K562 (cell line): Measurements from ENCODE around the gene PTGER3. TPM values are rescaled to one million over a fixed set of nuclear protein-coding genes. Genes with fewer than 3 reads are reported as not detected.

Experiments used
- ATAC-seq: fragments of 200-7000 bp; cut with Tn5 transposase; 3 replicates; pipeline ENCODE4 v1.9.1; 2020; ENCODE audit warnings: moderate library complexity
- BruUV-seq: library from RNA; stranded (reverse); fragments of 400-500 nt; replicated peaks from 2 replicates; lab custom pipeline; 2021; lab: Mats Ljungman, UMichigan
- CTCF ChIA-PET: fragments of 300-600 bp; formaldehyde crosslinking; extraction: SDS; loops from one replicate; lab custom pipeline; 2021; ENCODE audit warnings: low intra/inter-chr PET ratio; lab: Yijun Ruan, JAX
- POLR2A ChIA-PET: fragments of 300-600, 350-650 bp; sonication (Branson Sonifier 250); formaldehyde crosslinking; extraction: SDS; loops from one replicate; lab custom pipeline; 2021; ENCODE audit warnings: antibody characterized with exemption, inconsistent platforms; lab: Yijun Ruan, JAX
- DNase-seq, 4 experiments: peaks; one replicate each; pipeline versions ENCODE4 v3.0.0 to v3.0.0-alpha.2; 2011 to 2018; ENCODE audit warnings: low spot score in 3 of 4, mixed read lengths in 3 of 4; ENCODE audit errors: extremely low read depth in 1 of 4
- FAIRE-seq: peaks from 2 replicates; lab custom pipeline; 2011; peaks lifted over from hg19 to GRCh38; lab: Jason Lieb, UNC
- H2AFZ ChIP-seq: 2 replicates; pipeline ENCODE4 v1.6.0; 2011; ENCODE audit warnings: low read depth, low read length, control low read depth, inconsistent platforms
- H3K27ac ChIP-seq: fragments of 200-600 bp; 3 replicates; pipeline ENCODE4 v1.8.0; 2011; ENCODE audit warnings: low read depth, mild to moderate bottlenecking, control low read depth, inconsistent platforms, low read length, moderate library complexity, mixed read lengths; ENCODE audit errors: extremely low read depth
- H3K27me3 ChIP-seq, 2 experiments: fragments of 300-600 bp in 1 of 2; 2 replicates in 1 of 2; 3 replicates in 1 of 2; pipeline versions ENCODE4 v1.6.0 to v1.8.0; 2011; ENCODE audit warnings: inconsistent platforms in 2 of 2, low read length in 2 of 2, mild to moderate bottlenecking in 1 of 2, mixed read lengths in 1 of 2, moderate library complexity in 1 of 2; ENCODE audit not compliant: control insufficient read depth in 2 of 2, insufficient read depth in 2 of 2
- H3K36me3 ChIP-seq: fragments of 300-600 bp; 3 replicates; pipeline ENCODE4 v1.8.0; 2011; ENCODE audit warnings: mild to moderate bottlenecking, low read length, inconsistent platforms; ENCODE audit not compliant: control insufficient read depth, insufficient read depth
- H3K4me1 ChIP-seq, 2 experiments: fragments of 200-600 bp in 1 of 2; replicated peaks in 1 of 2; 2 replicates in 1 of 2; 3 replicates in 1 of 2; pipeline versions ENCODE4 v1.5.1 to v1.8.0; 2011; ENCODE audit warnings: inconsistent platforms in 2 of 2, low read length in 2 of 2, mild to moderate bottlenecking in 1 of 2, mixed read lengths in 1 of 2, moderate library complexity in 1 of 2; ENCODE audit not compliant: control insufficient read depth in 2 of 2, insufficient read depth in 2 of 2
- H3K4me2 ChIP-seq: 2 replicates; pipeline ENCODE4 v1.6.1; 2011; ENCODE audit warnings: low read length, control low read depth, inconsistent platforms, mixed read lengths; ENCODE audit not compliant: insufficient read depth
- H3K4me3 ChIP-seq: fragments of 200-600 bp; sonication (generic), shearing (Covaris generic); 2 replicates; pipeline ENCODE4 v1.5.1; 2016; ENCODE audit warnings: control low read depth, inconsistent platforms
- H3K79me2 ChIP-seq: fragments of 200-600 bp; 3 replicates; pipeline ENCODE4 v1.8.0; 2011; ENCODE audit warnings: low read length, inconsistent platforms; ENCODE audit not compliant: control insufficient read depth, insufficient read depth
- H3K9ac ChIP-seq, 2 experiments: 2 replicates each; pipeline versions ENCODE4 v1.6.0 to v1.6.1; 2011; ENCODE audit warnings: low read depth in 2 of 2, low read length in 2 of 2, control low read depth in 1 of 2, inconsistent platforms in 1 of 2, mild to moderate bottlenecking in 1 of 2, mixed read lengths in 1 of 2; ENCODE audit not compliant: insufficient read depth in 1 of 2
- H3K9me1 ChIP-seq: one replicate; pipeline ENCODE4 v1.6.0; 2011; ENCODE audit warnings: inconsistent platforms, mild to moderate bottlenecking, low read length, moderate library complexity; ENCODE audit not compliant: control insufficient read depth, insufficient read depth
- H3K9me3 ChIP-seq: replicated peaks from 2 replicates; pipeline ENCODE4 v1.5.1; 2011; ENCODE audit warnings: low read depth, low read length, inconsistent platforms; ENCODE audit not compliant: control insufficient read depth, insufficient read depth
- H4K20me1 ChIP-seq: replicated peaks from 2 replicates; pipeline ENCODE4 v1.6.1; 2011; ENCODE audit warnings: low read length, inconsistent platforms, mixed read lengths; ENCODE audit not compliant: control insufficient read depth, insufficient read depth
- DNMT1 ChIP-seq: fragments of 450-650 bp; IDR thresholded peaks from 2 replicates; pipeline ENCODE4 v1.6.1; 2016; ENCODE audit warnings: antibody characterized with exemption, mild to moderate bottlenecking
- KDM1A ChIP-seq, 2 experiments: fragments of 450-650 bp; IDR thresholded peaks; 2 replicates each; pipeline ENCODE4 v1.6.1; 2016; ENCODE audit warnings: mild to moderate bottlenecking in 2 of 2
- NCOA4 ChIP-seq: fragments of 450-650 bp; IDR thresholded peaks from 2 replicates; pipeline ENCODE4 v1.6.1; 2018; ENCODE audit warnings: mild to moderate bottlenecking; ENCODE audit not compliant: partially characterized antibody
- NRF1 ChIP-seq, 2 experiments: fragments of 450-650 bp; IDR thresholded peaks in 1 of 2; conservative IDR thresholded peaks in 1 of 2; 2 replicates each; pipeline ENCODE4 v1.6.1; 2014; ENCODE audit warnings: mild to moderate bottlenecking in 2 of 2
- PCBP2 ChIP-seq: fragments of 200-400 bp; formaldehyde crosslinking; IDR thresholded peaks from 2 replicates; pipeline ENCODE4 v1.6.1; 2018; ENCODE audit warnings: low read length, low read depth, mild to moderate bottlenecking, moderate library complexity; ENCODE audit not compliant: poor library complexity, severe bottlenecking
- PHB ChIP-seq: fragments of 250-450 bp; sonication (Bioruptor Pico); IDR thresholded peaks from 2 replicates; pipeline ENCODE4 v1.5.0; 2021
- TAF1 ChIP-seq: IDR thresholded peaks from 2 replicates; pipeline ENCODE4 v1.6.1; 2011; ENCODE audit warnings: mild to moderate bottlenecking, low read length, moderate library complexity; ENCODE audit not compliant: insufficient read depth, control insufficient read depth, severe bottlenecking; ENCODE audit errors: extremely low read depth
- TRIM28 ChIP-seq: fragments of 450-650 bp; IDR thresholded peaks from 2 replicates; pipeline ENCODE4 v1.6.1; 2017
- YBX1 ChIP-seq: fragments of 450-650 bp; IDR thresholded peaks from 2 replicates; pipeline ENCODE4 v1.7.1; 2016; ENCODE audit warnings: mild to moderate bottlenecking
- ZKSCAN3 ChIP-seq: fragments of 250-450 bp; sonication (Bioruptor Pico); IDR thresholded peaks from 2 replicates; pipeline ENCODE4 v1.4.0; 2020
- ZNF143 ChIP-seq: sonication (generic); formaldehyde crosslinking; IDR thresholded peaks from 2 replicates; pipeline ENCODE4 v1.9.0; 2022; ENCODE audit warnings: mild to moderate bottlenecking, missing genetic modification reagents
- ZSCAN32 ChIP-seq: fragments of 450-650 bp; formaldehyde crosslinking; IDR thresholded peaks from 2 replicates; pipeline ENCODE4 v1.4.0; 2020; ENCODE audit warnings: mild to moderate bottlenecking, moderate library complexity
- WGBS: fragments of 100-300 bp; shearing (Covaris generic); methylation state at CpG from one replicate; pipeline ENCODE4 v1.1.6; 2016; ENCODE audit warnings: low coverage, mixed read lengths; ENCODE audit not compliant: insufficient coverage; ENCODE audit errors: missing lambda C conversion rate; 5-methylcytosine and 5-hydroxymethylcytosine counted together
- in situ Hi-C: fragments of 300-500 bp; cut with MboI; formaldehyde crosslinking; loops from 4 replicates; pipeline ENCODE4 v1.15.0; 2018; ENCODE audit warnings: inconsistent platforms, mixed read lengths
- intact Hi-C: fragments of 100-400 bp; cut with micrococcal nuclease; formaldehyde crosslinking; loops from 2 replicates; pipeline ENCODE4 v1.14.2; 2022
- polyA plus RNA-seq, 8 experiments: library from polyadenylated mRNA; depleted of rRNA in 4 of 8; stranded (reverse) in 5 of 8; unstranded in 3 of 8; fragments of >200 nt; fragmentation: Nextera tagmentation in 2 of 8; fragmentation: Illumina TruSeq in 1 of 8; extraction: Ambion mirVana in 2 of 8; extraction: Trizol in 1 of 8; gene quantifications; 2 replicates each; pipeline versions ENCODE4 v1.2.1 to v1.2.3, GENCODE V29; 2011 to 2014; ENCODE audit warnings: inconsistent platforms in 1 of 8, missing spikeins in 1 of 8
- total RNA-seq, 7 experiments: library from RNA; depleted of rRNA in 6 of 7; stranded (reverse); fragments of >200 nt in 6 of 7; fragmentation: Illumina TruSeq in 2 of 7; extraction: Trizol in 2 of 7; gene quantifications; 2 replicates each; pipeline versions ENCODE4 v1.2.1 to v1.2.3, GENCODE V29; 2011 to 2021; ENCODE audit warnings: low replicate concordance in 1 of 7
- TF ChIP-seq, protein P1 (sequence below): fragments of 250-450 bp; sonication (Bioruptor Pico); IDR thresholded peaks from 2 replicates; pipeline ENCODE4 v1.5.0; 2021; ENCODE audit warnings: mild to moderate bottlenecking, borderline replicate concordance
- TF ChIP-seq, protein P2 (sequence below): fragments of 450-650 bp; IDR thresholded peaks from 2 replicates; pipeline ENCODE4 v1.7.0; 2016; ENCODE audit warnings: borderline replicate concordance
- TF ChIP-seq, protein P3 (sequence below), 2 experiments: fragments of 450-650 bp in 1 of 2; sonication (generic) in 1 of 2; formaldehyde crosslinking; conservative IDR thresholded peaks; 2 replicates each; pipeline versions ENCODE4 v1.4.0 to v1.8.1; 2020 to 2022; ENCODE audit warnings: mild to moderate bottlenecking in 1 of 2, missing genetic modification reagents in 1 of 2
- TF ChIP-seq, protein P4 (sequence below), 2 experiments: IDR thresholded peaks; 2 replicates each; pipeline ENCODE4 v1.6.1; 2011; ENCODE audit warnings: borderline replicate concordance in 1 of 2, control low read depth in 1 of 2, low read depth in 1 of 2, low read length in 1 of 2, mild to moderate bottlenecking in 1 of 2, mixed read lengths in 1 of 2, moderate library complexity in 1 of 2; ENCODE audit not compliant: insufficient read depth in 1 of 2, insufficient read length in 1 of 2, poor library complexity in 1 of 2, severe bottlenecking in 1 of 2; ENCODE audit errors: extremely low read depth in 1 of 2

The PTGER3 gene
- total and polyA plus RNA-seq, 9 of the 15 experiments (the other 6 are each of a cell fraction or from before 2014, with no cell fraction given): 3.8 to 28.5 (median 14.2) TPM

DNA sequence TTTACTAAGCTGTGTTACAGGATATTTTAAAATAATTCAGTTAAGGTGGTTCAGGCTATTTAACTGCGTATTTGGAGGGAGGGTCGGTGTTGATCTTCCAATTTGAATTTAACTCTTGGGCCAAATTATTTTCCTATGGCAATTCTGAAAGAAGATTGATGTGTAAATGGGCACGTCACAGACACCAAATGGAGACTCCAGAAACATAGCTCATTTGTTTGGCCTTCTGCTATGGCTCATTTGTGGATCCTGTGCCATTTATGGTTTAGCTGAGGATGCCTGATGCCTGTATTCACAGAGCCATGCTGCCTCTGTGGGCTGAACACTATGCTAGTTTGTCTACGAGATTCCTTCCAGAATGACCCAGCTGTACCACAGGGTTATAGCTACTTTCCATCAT, 70.6 kb downstream of the PTGER3 start:
- ChIA-PET POLR2A (interaction anchor here (0.9 to 1.1 kb wide), 2 partner anchors 16 to 18 kb away, joined by 3 read pairs; no protein-coding TSS in a partner anchor), CTCF (no interaction called here)
- Histone ChIP-seq H3K36me3 (no peaks in the 10 kb centered on the region; the same call in 2 of the 3 replicates), H3K9me3 (no peaks in the 10 kb centered on the region), H3K9ac (no peak overlapping the region), H3K27me3 (no peaks in the 10 kb centered on the region), H3K9me1 (no peaks in the 10 kb centered on the region), H3K4me2 (no peak overlapping the region), H3K79me2 (no peaks in the 10 kb centered on the region; the same call in 2 of the 3 replicates), H4K20me1 (no peaks in the 10 kb centered on the region), H2AFZ (no peak overlapping the region), H3K4me1 (no peaks in the 10 kb centered on the region; a peak in 2 of 5 replicates), H3K4me3 (no peak overlapping the region)
- 60% methylated on average over 4 of the region's 4 CpGs for WGBS
- in situ Hi-C loops: no loop called here
- intact Hi-C loops: no loop called here
- DNase-seq (no peak), FAIRE-seq (no peak), ATAC-seq (no peak)
- BruUV-seq: no TSS peak
- TF ChIP-seq, protein P1, sequence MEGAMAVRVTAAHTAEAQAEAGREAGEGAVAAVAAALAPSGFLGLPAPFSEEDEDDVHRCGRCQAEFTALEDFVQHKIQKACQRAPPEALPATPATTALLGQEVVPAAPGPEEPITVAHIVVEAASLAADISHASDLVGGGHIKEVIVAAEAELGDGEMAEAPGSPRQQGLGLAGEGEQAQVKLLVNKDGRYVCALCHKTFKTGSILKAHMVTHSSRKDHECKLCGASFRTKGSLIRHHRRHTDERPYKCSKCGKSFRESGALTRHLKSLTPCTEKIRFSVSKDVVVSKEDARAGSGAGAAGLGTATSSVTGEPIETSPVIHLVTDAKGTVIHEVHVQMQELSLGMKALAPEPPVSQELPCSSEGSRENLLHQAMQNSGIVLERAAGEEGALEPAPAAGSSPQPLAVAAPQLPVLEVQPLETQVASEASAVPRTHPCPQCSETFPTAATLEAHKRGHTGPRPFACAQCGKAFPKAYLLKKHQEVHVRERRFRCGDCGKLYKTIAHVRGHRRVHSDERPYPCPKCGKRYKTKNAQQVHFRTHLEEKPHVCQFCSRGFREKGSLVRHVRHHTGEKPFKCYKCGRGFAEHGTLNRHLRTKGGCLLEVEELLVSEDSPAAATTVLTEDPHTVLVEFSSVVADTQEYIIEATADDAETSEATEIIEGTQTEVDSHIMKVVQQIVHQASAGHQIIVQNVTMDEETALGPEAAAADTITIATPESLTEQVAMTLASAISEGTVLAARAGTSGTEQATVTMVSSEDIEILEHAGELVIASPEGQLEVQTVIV (CRISPR knock-in tag): no peak
- no peak for TF ChIP-seq YBX1
- TF ChIP-seq ZNF143 (CRISPR knock-in tag): no peak
- TF ChIP-seq, protein P2, sequence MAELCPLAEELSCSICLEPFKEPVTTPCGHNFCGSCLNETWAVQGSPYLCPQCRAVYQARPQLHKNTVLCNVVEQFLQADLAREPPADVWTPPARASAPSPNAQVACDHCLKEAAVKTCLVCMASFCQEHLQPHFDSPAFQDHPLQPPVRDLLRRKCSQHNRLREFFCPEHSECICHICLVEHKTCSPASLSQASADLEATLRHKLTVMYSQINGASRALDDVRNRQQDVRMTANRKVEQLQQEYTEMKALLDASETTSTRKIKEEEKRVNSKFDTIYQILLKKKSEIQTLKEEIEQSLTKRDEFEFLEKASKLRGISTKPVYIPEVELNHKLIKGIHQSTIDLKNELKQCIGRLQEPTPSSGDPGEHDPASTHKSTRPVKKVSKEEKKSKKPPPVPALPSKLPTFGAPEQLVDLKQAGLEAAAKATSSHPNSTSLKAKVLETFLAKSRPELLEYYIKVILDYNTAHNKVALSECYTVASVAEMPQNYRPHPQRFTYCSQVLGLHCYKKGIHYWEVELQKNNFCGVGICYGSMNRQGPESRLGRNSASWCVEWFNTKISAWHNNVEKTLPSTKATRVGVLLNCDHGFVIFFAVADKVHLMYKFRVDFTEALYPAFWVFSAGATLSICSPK: no peak
- no peak for TF ChIP-seq NRF1 (conservative IDR thresholded peaks at IDR 0.05 in 1 of 2, IDR thresholded peaks at IDR 0.05 in 1 of 2)
- no peak for TF ChIP-seq ZKSCAN3 (CRISPR knock-in tag)
- no peak for TF ChIP-seq DNMT1
- no peak for TF ChIP-seq PHB (CRISPR knock-in tag)
- TF ChIP-seq, protein P3, sequence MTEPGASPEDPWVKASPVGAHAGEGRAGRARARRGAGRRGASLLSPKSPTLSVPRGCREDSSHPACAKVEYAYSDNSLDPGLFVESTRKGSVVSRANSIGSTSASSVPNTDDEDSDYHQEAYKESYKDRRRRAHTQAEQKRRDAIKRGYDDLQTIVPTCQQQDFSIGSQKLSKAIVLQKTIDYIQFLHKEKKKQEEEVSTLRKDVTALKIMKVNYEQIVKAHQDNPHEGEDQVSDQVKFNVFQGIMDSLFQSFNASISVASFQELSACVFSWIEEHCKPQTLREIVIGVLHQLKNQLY (CRISPR knock-in tag; conservative IDR thresholded peaks at IDR 0.05): no peak
- no peak for TF ChIP-seq ZSCAN32
- no peak for TF ChIP-seq NCOA4
- no peak for TF ChIP-seq KDM1A (IDR thresholded peaks at IDR 0.05)
- TF ChIP-seq, protein P4, sequence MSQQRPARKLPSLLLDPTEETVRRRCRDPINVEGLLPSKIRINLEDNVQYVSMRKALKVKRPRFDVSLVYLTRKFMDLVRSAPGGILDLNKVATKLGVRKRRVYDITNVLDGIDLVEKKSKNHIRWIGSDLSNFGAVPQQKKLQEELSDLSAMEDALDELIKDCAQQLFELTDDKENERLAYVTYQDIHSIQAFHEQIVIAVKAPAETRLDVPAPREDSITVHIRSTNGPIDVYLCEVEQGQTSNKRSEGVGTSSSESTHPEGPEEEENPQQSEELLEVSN (IDR thresholded peaks at IDR 0.05; ENCODE audit: borderline replicate concordance in 1 of 2, extremely low read depth in 1 of 2, insufficient read depth in 1 of 2, insufficient read length in 1 of 2, low read depth in 1 of 2, low read length in 1 of 2, poor library complexity in 1 of 2, severe bottlenecking in 1 of 2): no peak
- TF ChIP-seq TAF1: no peak
- no peak for TF ChIP-seq PCBP2
- no peak for TF ChIP-seq TRIM28
- TF ChIP-seq, all 486 proteins: peak for 0
- no peak overlapping the region for H3K27ac ChIP-seq
